Activated CD8-positive, alpha-beta memory T cell treated with anti-CD3 and anti-CD28 coated beads, Interleukin-2, amount 50 U/mL, for 4 hours (primary cell): ENCODE data around the gene CLBA1.
"Not testable (repeated sequence)": the region's sequence is repeated elsewhere in the genome, so short reads cannot be mapped to it uniquely, and the experiment has no call there.

Experiments used
- DNase-seq: peaks from one replicate; pipeline ENCODE4 v3.0.0-alpha.2; 2020

The CLBA1 gene

GRCh38 chr14:104947881-104948735 lies 37.5 kb upstream of the CLBA1 start:
- not testable (repeated sequence) for DNase-seq

GRCh38 chr14:104948736-104949031 lies 36.9 kb upstream of the CLBA1 start:
- DNase-seq = no peak

GRCh38 chr14:104949406-104949955 lies 36.1 kb upstream of the CLBA1 start:
- DNase-seq = not testable (repeated sequence)

- DNase-seq = no peak
Observed at GRCh38 chr14:104950021-104950420, 35.6 kb upstream of the CLBA1 start.

GRCh38 chr14:104950701-104951100 lies 34.9 kb upstream of the CLBA1 start:
- not testable (repeated sequence) for DNase-seq

GRCh38 chr14:104951863-104952657 lies 33.5 kb upstream of the CLBA1 start:
- DNase-seq = not testable (repeated sequence)

GRCh38 chr14:104953097-104953496 lies 32.5 kb upstream of the CLBA1 start:
- DNase-seq = no peak

GRCh38 chr14:104953896-104954656 lies 31.5 kb upstream of the CLBA1 start:
- DNase-seq = no peak

GRCh38 chr14:104954746-104955395 lies 30.7 kb upstream of the CLBA1 start:
- DNase-seq = no peak

- DNase-seq = no peak
Observed at GRCh38 chr14:104955396-104955770, 30.2 kb upstream of the CLBA1 start.

GRCh38 chr14:104956290-104956890 lies 29.2 kb upstream of the CLBA1 start:
- no peak for DNase-seq

GRCh38 chr14:104957146-104958113 lies 28.2 kb upstream of the CLBA1 start:
- no peak for DNase-seq

GRCh38 chr14:104964546-104964945 lies 21.0 kb upstream of the CLBA1 start:
- DNase-seq = no peak

- DNase-seq = no peak
Observed at GRCh38 chr14:104965561-104966231, 19.9 kb upstream of the CLBA1 start.

GRCh38 chr14:104966261-104966865 lies 19.2 kb upstream of the CLBA1 start:
- DNase-seq = no peak

GRCh38 chr14:104966981-104967385 lies 18.6 kb upstream of the CLBA1 start:
- no peak for DNase-seq

- no peak for DNase-seq
Observed at GRCh38 chr14:104967386-104968152, 18.0 kb upstream of the CLBA1 start.

- no peak for DNase-seq
Observed at GRCh38 chr14:104968153-104968527, 17.4 kb upstream of the CLBA1 start.
